GM19035 (cell line): Measurements from ENCODE around the gene TBPL2.

Experiments used
- ATAC-seq: cut with Tn5 transposase; IDR thresholded peaks from one replicate; pipeline ENCODE4 v1.9.1; 2021; ENCODE audit not compliant: unreplicated experiment

The TBPL2 gene

DNA sequence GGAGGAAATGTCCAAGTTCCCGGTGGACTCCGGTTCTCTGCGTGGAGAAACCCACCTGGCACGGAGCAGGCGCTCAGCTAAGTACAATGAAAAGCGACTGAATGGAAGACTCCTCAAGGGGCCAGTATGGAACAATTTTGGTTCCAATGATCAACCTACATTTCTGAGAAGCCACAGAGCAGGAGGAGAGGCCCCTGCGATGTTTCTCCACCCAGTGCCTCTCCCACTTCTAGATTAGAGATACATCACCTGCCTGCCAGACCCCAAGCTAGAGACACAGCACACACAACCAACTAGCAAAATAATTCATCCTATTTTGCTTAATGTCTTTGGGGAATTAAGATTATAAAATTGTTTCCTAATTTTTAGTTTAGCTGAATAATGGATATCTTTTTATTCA lies 67.6 kb downstream of the TBPL2 start:
- ATAC-seq = no peak

- ATAC-seq = no peak
Measured at GRCh38 chr14:55372423-55372822, 68.0 kb downstream of the TBPL2 start.

DNA sequence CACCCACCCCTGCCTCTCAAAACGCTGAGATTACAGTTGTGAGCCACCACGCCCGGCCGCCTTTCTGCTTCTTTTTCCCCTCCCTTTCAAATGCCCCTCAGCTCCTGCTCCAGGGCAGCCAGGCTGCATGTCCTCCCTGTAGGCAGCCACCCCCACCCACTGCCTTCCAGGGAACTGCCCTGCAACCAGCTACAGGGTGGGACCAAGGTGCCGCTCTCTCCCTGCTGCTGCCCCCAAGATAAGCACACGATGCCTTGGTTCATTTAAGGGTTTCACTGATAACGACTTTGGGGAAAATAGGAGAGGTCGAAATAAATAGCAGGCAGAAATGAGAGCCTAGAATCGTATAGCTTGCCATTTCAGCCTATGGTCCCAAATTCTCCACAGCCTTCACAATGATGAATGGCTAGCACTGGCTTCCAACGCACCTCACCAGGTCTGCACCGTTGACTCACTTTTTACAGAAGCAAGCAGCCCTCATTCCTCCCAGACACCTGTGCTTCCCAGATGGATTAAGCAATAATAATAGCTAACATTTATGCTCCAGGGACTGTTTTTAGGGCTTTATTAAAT lies 69.4 kb downstream of the TBPL2 start:
- ATAC-seq = no peak

DNA sequence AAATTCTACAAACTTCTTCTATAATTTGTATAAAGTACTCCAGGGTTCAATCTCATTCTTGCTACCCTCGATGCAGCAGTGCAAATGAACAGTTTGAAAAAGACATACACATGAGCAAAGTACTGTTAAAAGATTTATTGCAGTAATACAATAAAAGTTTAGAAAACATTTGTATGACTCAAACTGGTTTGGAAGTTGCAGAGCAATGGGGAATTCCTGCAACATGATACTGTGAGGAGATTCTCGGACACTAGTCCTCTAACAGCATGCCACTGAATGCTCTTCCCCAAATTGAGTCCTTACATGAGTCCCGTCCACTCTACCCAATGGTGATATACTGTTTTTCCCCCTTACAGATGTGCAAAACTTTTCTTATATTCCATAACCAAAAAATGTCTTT lies 74.1 kb downstream of the TBPL2 start:
- ATAC-seq = no peak
